ENCODE results near the gene C19orf12. TPM values are rescaled to one million over a fixed set of nuclear protein-coding genes. Genes with fewer than 3 reads are reported as not detected.

The C19orf12 gene
- total RNA-seq = 10 to 100 TPM; 11.4 to 30.4 (median 21.4) TPM

DNA sequence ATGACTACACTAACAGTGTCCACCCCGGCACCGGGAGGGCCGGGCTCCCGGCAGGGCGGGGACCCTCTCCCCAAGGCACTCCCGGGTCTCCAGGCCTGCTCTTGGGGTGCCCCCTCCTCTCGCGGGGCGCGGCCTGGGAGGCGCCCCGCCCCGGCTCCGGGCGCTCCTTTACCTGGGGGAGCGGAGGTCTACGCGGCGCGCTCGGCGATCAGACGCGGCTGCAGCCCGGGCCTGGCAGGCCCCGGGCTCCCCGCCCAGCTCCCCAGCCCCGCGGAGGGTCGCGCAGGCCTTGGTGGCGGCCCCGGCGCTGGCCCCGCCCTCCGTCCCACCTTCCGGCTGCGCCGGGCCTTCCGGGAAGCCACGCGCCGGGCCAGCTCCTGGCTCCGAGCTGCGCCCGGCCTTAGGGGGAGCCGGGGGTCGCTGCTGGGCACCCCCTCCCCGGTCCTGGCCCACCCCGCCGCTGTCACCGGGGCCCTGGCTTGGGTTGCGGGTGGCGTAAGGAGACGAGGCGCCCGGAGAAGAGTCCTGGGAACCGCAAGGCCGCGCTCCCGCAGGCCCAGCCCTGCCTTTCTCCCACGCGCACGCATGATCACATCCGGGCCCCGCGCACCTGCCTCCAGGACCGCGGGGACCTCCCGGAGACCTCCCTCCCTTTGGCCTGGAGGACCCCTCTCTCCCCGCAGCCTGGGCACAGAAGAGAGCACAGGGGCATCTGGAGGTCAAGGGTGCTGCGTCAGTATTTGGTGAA lies at the start of gene C19orf12:
Gene C19orf12, minus strand, starts transcription at position 309 of the 748 bp plus-strand sequence. CDS start 6,848 bp downstream, outside the sequence.
- peak within 1 kb of the TSS; percentile 96 to 97 (median 96) for H3K27ac ChIP-seq
- TF ChIP-seq POLR2A (IDR thresholded peaks at IDR 0.05) (peak in 3 of 4 donors; percentile 87 to 90 (median 89)), EP300 (IDR thresholded peaks at IDR 0.05) (no peak), POLR2AphosphoS5 (IDR thresholded peaks at IDR 0.05) (peak in 1 of 2 donors; percentile 77)
- TF ChIP-seq, protein P1, sequence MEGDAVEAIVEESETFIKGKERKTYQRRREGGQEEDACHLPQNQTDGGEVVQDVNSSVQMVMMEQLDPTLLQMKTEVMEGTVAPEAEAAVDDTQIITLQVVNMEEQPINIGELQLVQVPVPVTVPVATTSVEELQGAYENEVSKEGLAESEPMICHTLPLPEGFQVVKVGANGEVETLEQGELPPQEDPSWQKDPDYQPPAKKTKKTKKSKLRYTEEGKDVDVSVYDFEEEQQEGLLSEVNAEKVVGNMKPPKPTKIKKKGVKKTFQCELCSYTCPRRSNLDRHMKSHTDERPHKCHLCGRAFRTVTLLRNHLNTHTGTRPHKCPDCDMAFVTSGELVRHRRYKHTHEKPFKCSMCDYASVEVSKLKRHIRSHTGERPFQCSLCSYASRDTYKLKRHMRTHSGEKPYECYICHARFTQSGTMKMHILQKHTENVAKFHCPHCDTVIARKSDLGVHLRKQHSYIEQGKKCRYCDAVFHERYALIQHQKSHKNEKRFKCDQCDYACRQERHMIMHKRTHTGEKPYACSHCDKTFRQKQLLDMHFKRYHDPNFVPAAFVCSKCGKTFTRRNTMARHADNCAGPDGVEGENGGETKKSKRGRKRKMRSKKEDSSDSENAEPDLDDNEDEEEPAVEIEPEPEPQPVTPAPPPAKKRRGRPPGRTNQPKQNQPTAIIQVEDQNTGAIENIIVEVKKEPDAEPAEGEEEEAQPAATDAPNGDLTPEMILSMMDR (IDR thresholded peaks at IDR 0.05) = peak in 1 of 6 experiments; percentile 8
- no peaks in the 10 kb centered on the region for H3K9me3 ChIP-seq
- H3K27me3 ChIP-seq = no peaks in the 10 kb centered on the region
- peaks cover 31 to 48% (median 33%) of the 10 kb centered on the region in 4 donors for H3K4me1 ChIP-seq
- peak within 1 kb of the TSS; percentile 91 to 99 (median 94) for H3K4me3 ChIP-seq
- peak; percentile 60 to 94 for DNase-seq
- WGBS, 2 donors = 0% methylated on average over 1 to 11 of the region's 72 CpGs
- no peaks in the 10 kb centered on the region for H3K36me3 ChIP-seq
- ATAC-seq (ENCODE audit: low FRiP score in 2 of 2) = peak; percentile 76 to 92

DNA sequence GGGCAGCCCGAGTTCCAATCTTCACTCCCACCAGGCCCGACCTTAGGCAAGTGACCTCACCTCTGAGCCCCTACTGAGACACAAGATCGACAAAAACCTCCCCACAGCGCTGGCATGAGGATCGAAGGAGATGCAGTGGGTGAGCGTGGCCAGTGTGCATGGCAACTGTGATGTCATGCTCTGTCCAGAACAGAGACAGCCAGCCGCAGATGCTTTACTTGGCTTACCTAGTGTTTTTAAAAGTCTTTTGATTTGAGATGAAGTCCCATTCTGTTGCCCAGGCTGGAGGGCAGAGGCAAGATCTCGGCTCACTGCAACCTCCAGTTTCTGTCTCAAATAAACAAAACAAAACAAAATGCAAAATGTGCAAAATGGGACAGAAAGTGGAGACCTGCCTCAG lies 49.3 kb upstream of the C19orf12 start:
- Histone ChIP-seq H3K27ac (no peak overlapping the region), H3K4me1 (peaks cover 0 to 7% (median 2%) of the 10 kb centered on the region in 4 donors), H3K4me3 (no peak overlapping the region), H3K27me3 (no peaks in the 10 kb centered on the region), H3K9me3 (no peaks in the 10 kb centered on the region), H3K36me3 (no peaks in the 10 kb centered on the region)
- WGBS, 2 donors = 90 to 92% methylated on average over 6 to 8 of the region's 8 CpGs
- TF ChIP-seq, protein P1 (IDR thresholded peaks at IDR 0.05) = no peak
- no peak for TF ChIP-seq EP300 (IDR thresholded peaks at IDR 0.05)
- no peak for TF ChIP-seq POLR2AphosphoS5 (IDR thresholded peaks at IDR 0.05)
- TF ChIP-seq POLR2A (IDR thresholded peaks at IDR 0.05) = no peak
- ATAC-seq (ENCODE audit: low FRiP score in 2 of 2) = no peak
- DNase-seq = no peak

DNA sequence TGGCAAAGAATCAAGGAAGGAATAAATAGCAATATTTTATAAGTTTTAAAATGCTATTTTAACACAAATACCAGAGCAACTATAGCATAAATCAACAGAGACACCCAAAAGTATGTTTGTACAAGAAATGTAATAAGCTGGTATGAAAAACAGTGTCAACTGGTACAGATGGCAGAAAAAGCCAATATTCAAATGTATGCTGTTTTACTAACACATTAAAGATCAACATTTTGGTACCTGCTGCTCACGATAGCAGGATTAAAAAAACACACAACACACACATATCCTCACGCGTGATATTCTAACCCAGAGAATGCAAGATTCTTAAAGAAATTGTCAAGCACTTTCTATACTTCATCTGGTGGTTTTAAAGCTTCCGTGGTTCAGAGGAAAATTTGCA lies 48.1 kb upstream of the C19orf12 start:
- Histone ChIP-seq H3K27me3 (no peaks in the 10 kb centered on the region), H3K36me3 (no peaks in the 10 kb centered on the region), H3K9me3 (no peaks in the 10 kb centered on the region), H3K4me1 (peaks cover 0 to 7% (median 2%) of the 10 kb centered on the region in 4 donors), H3K27ac (no peak overlapping the region), H3K4me3 (no peak overlapping the region)
- DNase-seq (no peak), ATAC-seq (ENCODE audit: low FRiP score in 2 of 2) (no peak)
- WGBS, 2 donors = 82 to 83% methylated on average over 4 of the region's 4 CpGs
- TF ChIP-seq, protein P1 (IDR thresholded peaks at IDR 0.05) = no peak
- TF ChIP-seq EP300 (IDR thresholded peaks at IDR 0.05) = no peak
- TF ChIP-seq POLR2A (IDR thresholded peaks at IDR 0.05) = no peak
- no peak for TF ChIP-seq POLR2AphosphoS5 (IDR thresholded peaks at IDR 0.05)

DNA sequence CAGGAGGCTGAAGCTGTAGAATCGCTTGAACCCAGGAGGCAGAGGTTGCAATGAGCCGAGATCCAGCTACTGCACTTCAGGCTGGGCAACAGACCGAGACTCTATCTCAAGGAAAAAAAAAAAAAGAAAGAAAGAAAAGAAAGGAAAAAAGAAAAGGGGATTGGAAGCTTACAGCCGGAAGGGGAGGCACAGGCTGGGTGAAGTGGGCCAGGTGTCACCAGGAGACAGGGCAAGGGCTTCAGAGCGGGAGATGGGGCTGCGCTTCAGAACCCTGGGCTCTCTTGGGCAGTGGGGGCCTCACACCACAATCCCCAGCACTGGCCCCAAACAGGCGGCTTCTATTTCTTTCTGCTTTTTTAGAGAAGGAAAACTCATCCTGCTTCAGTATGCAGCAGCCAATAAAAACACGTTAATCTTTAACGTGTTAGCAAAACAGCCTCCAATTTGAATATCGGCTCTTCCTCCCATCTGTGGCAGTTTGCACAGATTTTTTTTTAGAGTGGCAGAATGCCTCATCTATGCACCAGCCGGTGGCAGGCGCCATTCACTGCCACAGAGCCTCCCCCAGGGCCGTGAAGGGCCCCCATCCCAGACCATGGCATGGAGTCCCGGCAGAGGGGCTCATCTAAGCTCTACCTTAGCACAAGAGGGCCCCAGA lies 46.6 kb upstream of the C19orf12 start:
- ATAC-seq (ENCODE audit: low FRiP score in 2 of 2) (no peak), DNase-seq (no peak)
- Histone ChIP-seq H3K4me3 (no peak overlapping the region), H3K9me3 (no peaks in the 10 kb centered on the region), H3K27me3 (no peaks in the 10 kb centered on the region), H3K4me1 (peaks cover 0 to 7% (median 2%) of the 10 kb centered on the region in 4 donors), H3K27ac (no peak overlapping the region), H3K36me3 (no peaks in the 10 kb centered on the region)
- WGBS, 2 donors = 76 to 77% methylated on average over 14 of the region's 14 CpGs
- TF ChIP-seq, protein P1 (IDR thresholded peaks at IDR 0.05) = no peak
- TF ChIP-seq POLR2A (IDR thresholded peaks at IDR 0.05) (no peak), EP300 (IDR thresholded peaks at IDR 0.05) (no peak), POLR2AphosphoS5 (IDR thresholded peaks at IDR 0.05) (no peak)

Data from upper lobe of left lung (tissue), 6 donors.